GM23338 (cell line): Measurements from ENCODE around the gene ILF2. TPM values are rescaled to one million over a fixed set of nuclear protein-coding genes. Genes with fewer than 3 reads are reported as not detected.

ENCODE experiments used
- ATAC-seq: fragments of 200-7000 bp; cut with Tn5 transposase; 3 replicates; pipeline ENCODE4 v1.9.1; 2020
- DNase-seq: peaks from one replicate; pipeline ENCODE4 v3.0.0-alpha.2; 2015; ENCODE audit warnings: low spot score
- H2AFZ ChIP-seq: fragments of 200-600 bp; sonication (generic); 2 replicates; pipeline ENCODE4 v1.8.0; 2016; ENCODE audit warnings: antibody characterized with exemption, mild to moderate bottlenecking, moderate library complexity
- H3F3A ChIP-seq: fragments of 200-600 bp; sonication (generic); replicated peaks from 2 replicates; pipeline ENCODE4 v1.8.0; 2017; ENCODE audit warnings: antibody characterized with exemption, mixed run types, low read depth
- H3K27ac ChIP-seq: fragments of 200-600 bp; sonication (generic); 2 replicates; pipeline ENCODE4 v1.6.1; 2016; ENCODE audit warnings: low read depth
- H3K27me3 ChIP-seq: fragments of 200-600 bp; sonication (generic); 2 replicates; pipeline ENCODE4 v1.8.0; 2016; ENCODE audit warnings: mild to moderate bottlenecking, mixed run types, moderate library complexity; ENCODE audit not compliant: insufficient read depth
- H3K36me3 ChIP-seq: fragments of 200-600 bp; sonication (generic); 2 replicates; pipeline ENCODE4 v1.8.0; 2016; ENCODE audit warnings: mild to moderate bottlenecking; ENCODE audit not compliant: insufficient read depth
- H3K4me1 ChIP-seq: fragments of 200-600 bp; sonication (generic); 2 replicates; pipeline ENCODE4 v1.8.0; 2016; ENCODE audit warnings: mild to moderate bottlenecking, moderate library complexity; ENCODE audit not compliant: insufficient read depth
- H3K4me2 ChIP-seq: fragments of 200-600 bp; sonication (generic); 2 replicates; pipeline ENCODE4 v1.7.1; 2017; ENCODE audit warnings: mixed run types
- H3K4me3 ChIP-seq: fragments of 200-600 bp; sonication (generic); 2 replicates; pipeline ENCODE4 v1.6.1; 2016; ENCODE audit warnings: mixed run types
- H3K79me2 ChIP-seq: fragments of 200-600 bp; sonication (generic); replicated peaks from 2 replicates; pipeline ENCODE4 v1.8.0; 2017; ENCODE audit warnings: mild to moderate bottlenecking; ENCODE audit not compliant: insufficient read depth
- H3K9me2 ChIP-seq: fragments of 200-600 bp; sonication (generic); 2 replicates; pipeline ENCODE4 v1.8.0; 2017; ENCODE audit not compliant: insufficient read depth
- H4K20me1 ChIP-seq: fragments of 200-600 bp; sonication (generic); replicated peaks from 2 replicates; pipeline ENCODE4 v1.8.0; 2017; ENCODE audit warnings: mild to moderate bottlenecking; ENCODE audit not compliant: insufficient read depth
- H3K27ac Mint-ChIP-seq: 2 replicates; pipeline ENCODE4 v1.8.0; 2020; ENCODE audit warnings: inconsistent platforms, mild to moderate bottlenecking, moderate library complexity, mixed read lengths
- H3K27me3 Mint-ChIP-seq: 3 replicates; pipeline ENCODE4 v1.8.0; 2022; ENCODE audit warnings: low read depth, mild to moderate bottlenecking, moderate library complexity, mixed read lengths, inconsistent platforms; ENCODE audit not compliant: insufficient read depth, poor library complexity
- H3K36me3 Mint-ChIP-seq: 3 replicates; pipeline ENCODE4 v1.8.0; 2021; ENCODE audit warnings: low read depth, mild to moderate bottlenecking, inconsistent platforms, moderate library complexity, mixed read lengths
- H3K4me1 Mint-ChIP-seq: 3 replicates; pipeline ENCODE4 v1.8.0; 2020; ENCODE audit warnings: mild to moderate bottlenecking, inconsistent platforms, mixed read lengths
- H3K4me3 Mint-ChIP-seq: 3 replicates; pipeline ENCODE4 v1.8.0; 2021; ENCODE audit warnings: moderate library complexity, mild to moderate bottlenecking, inconsistent platforms, mixed read lengths
- H3K9me3 Mint-ChIP-seq: 3 replicates; pipeline ENCODE4 v1.8.0; 2020; ENCODE audit warnings: moderate library complexity, mild to moderate bottlenecking, inconsistent platforms, mixed read lengths
- CREB1 ChIP-seq: fragments of 250-450 bp; sonication (Bioruptor Pico); IDR thresholded peaks from 2 replicates; pipeline ENCODE4 v1.5.0; 2020; ENCODE audit warnings: low read depth, mild to moderate bottlenecking, moderate library complexity
- CTCF ChIP-seq, 2 experiments: fragments of 200-600 bp in 1 of 2; sonication (generic) in 1 of 2; conservative IDR thresholded peaks; 2 replicates each; pipeline versions ENCODE4 v1.5.1 to v1.6.1; 2016 to 2017; ENCODE audit warnings: antibody characterized with exemption in 2 of 2, low read depth in 2 of 2, mild to moderate bottlenecking in 2 of 2, moderate library complexity in 1 of 2
- ETS1 ChIP-seq: IDR thresholded peaks from 2 replicates; pipeline ENCODE4 v1.6.1; 2016; ENCODE audit warnings: antibody characterized with exemption
- EZH2phosphoT487 ChIP-seq: fragments of 200-600 bp; sonication (generic); IDR thresholded peaks from one replicate; pipeline ENCODE4 v1.8.1; 2018; ENCODE audit warnings: antibody characterized with exemption; ENCODE audit not compliant: unreplicated experiment
- JUNB ChIP-seq: IDR thresholded peaks from one replicate; pipeline ENCODE4 v1.6.1; 2016; ENCODE audit warnings: antibody characterized with exemption; ENCODE audit not compliant: unreplicated experiment
- NANOG ChIP-seq: IDR thresholded peaks from 2 replicates; pipeline ENCODE4 v1.6.1; 2016; ENCODE audit warnings: antibody characterized with exemption, borderline replicate concordance
- POLR2AphosphoS5 ChIP-seq: IDR thresholded peaks from 2 replicates; pipeline ENCODE4 v1.6.1; 2016; ENCODE audit warnings: antibody characterized with exemption, low read depth
- REST ChIP-seq: IDR thresholded peaks from one replicate; pipeline ENCODE4 v1.6.1; 2018; ENCODE audit warnings: antibody characterized with exemption; ENCODE audit not compliant: unreplicated experiment
- STAT1 ChIP-seq: IDR thresholded peaks from one replicate; pipeline ENCODE4 v1.6.1; 2016; ENCODE audit warnings: antibody characterized with exemption; ENCODE audit not compliant: unreplicated experiment
- ZNF114 ChIP-seq: fragments of 250-450 bp; sonication (Bioruptor Pico); IDR thresholded peaks from 2 replicates; pipeline ENCODE4 v1.5.0; 2020; ENCODE audit warnings: mild to moderate bottlenecking, moderate library complexity
- ZNF331 ChIP-seq: fragments of 250-450 bp; sonication (Bioruptor Pico); IDR thresholded peaks from 2 replicates; pipeline ENCODE4 v1.5.0; 2020; ENCODE audit warnings: low read depth, mild to moderate bottlenecking, moderate library complexity
- ZNF462 ChIP-seq: fragments of 250-450 bp; sonication (Bioruptor Pico); IDR thresholded peaks from 2 replicates; pipeline ENCODE4 v1.5.0; 2020; ENCODE audit warnings: mild to moderate bottlenecking, moderate library complexity
- polyA plus RNA-seq: library from polyadenylated mRNA; unstranded; fragments of >200 nt; fragmentation: Nextera tagmentation; extraction: Ambion mirVana; gene quantifications from 2 replicates; pipeline ENCODE4 v1.2.1, GENCODE V29; 2016
- total RNA-seq: library from RNA; depleted of rRNA; stranded (reverse); fragments of >200 nt; shearing (Covaris generic); gene quantifications from 2 replicates; pipeline ENCODE4 v1.2.3, GENCODE V29; 2014

The ILF2 gene
- total and polyA plus RNA-seq, 2 experiments from 2014 or later, result 214 to 337 TPM

GRCh38 chr1:153688736-153689328, 18.0 kb upstream of the ILF2 start:
- Histone ChIP-seq H3K4me2 (no peak overlapping the region), H2AFZ (no peak overlapping the region), H3F3A (no peaks in the 10 kb centered on the region), H3K79me2 (no peaks in the 10 kb centered on the region), H3K27me3 (no peaks in the 10 kb centered on the region), H4K20me1 (no peaks in the 10 kb centered on the region), H3K27ac (no peak overlapping the region), H3K4me1 (no peaks in the 10 kb centered on the region), H3K36me3 (no peaks in the 10 kb centered on the region), H3K4me3 (no peak overlapping the region), H3K9me2 (no peaks in the 10 kb centered on the region)
- TF ChIP-seq REST, result no peak
- no peak for TF ChIP-seq POLR2AphosphoS5
- TF ChIP-seq ZNF331 (CRISPR knock-in tag), result no peak
- TF ChIP-seq CTCF (conservative IDR thresholded peaks at IDR 0.05; ENCODE audit: low read depth in 2 of 2), result no peak
- TF ChIP-seq JUNB, result no peak
- no peak for TF ChIP-seq ETS1
- TF ChIP-seq ZNF114, result no peak
- no peak for TF ChIP-seq CREB1
- no peak for TF ChIP-seq EZH2phosphoT487
- TF ChIP-seq NANOG, result no peak
- no peak for TF ChIP-seq STAT1
- no peak for TF ChIP-seq ZNF462 (CRISPR knock-in tag)
- DNase-seq (no peak), ATAC-seq (no peak)
- Mint-ChIP-seq H3K4me3 (no peak overlapping the region; the same call in 2 of the 3 replicates), H3K27me3 (peaks cover 14% of the 10 kb centered on the region), H3K9me3 (no peaks in the 10 kb centered on the region; the same call in 2 of the 3 replicates), H3K36me3 (peaks cover 50% of the 10 kb centered on the region), H3K27ac (no peak overlapping the region; the same call in 1 of the 2 replicates), H3K4me1 (peaks cover 9% of the 10 kb centered on the region; the same call in 2 of the 3 replicates)
